ENCODE measurements around the gene RBM19.

Gene RBM19

GRCh38 chr12:113866496-113866895 lies 99.6 kb downstream of the RBM19 start:
- no peak for TF ChIP-seq CTCF (IDR thresholded peaks at IDR 0.05; ENCODE audit: borderline replicate concordance, insufficient read depth, low read depth, low read length)

GRCh38 chr12:113863455-113863845 lies 102.7 kb downstream of the RBM19 start:
- H3K4me3 ChIP-seq (ENCODE audit: low read depth, low read length) = no peak overlapping the region
- no peak for TF ChIP-seq CTCF (IDR thresholded peaks at IDR 0.05; ENCODE audit: borderline replicate concordance, insufficient read depth, low read depth, low read length)

More at GRCh38 chr12:113866496-113866895, 99.6 kb downstream of the RBM19 start:
- no peak overlapping the region for H3K4me3 ChIP-seq (ENCODE audit: low read depth, low read length)

- H3K4me3 ChIP-seq (ENCODE audit: low read depth, low read length) = no peak overlapping the region
- no peak for TF ChIP-seq CTCF (IDR thresholded peaks at IDR 0.05; ENCODE audit: borderline replicate concordance, insufficient read depth, low read depth, low read length)
These were observed 103.3 kb downstream of the RBM19 start for GRCh38 chr12:113862590-113863454.

- no peak overlapping the region for H3K4me3 ChIP-seq (ENCODE audit: low read depth, low read length)
- TF ChIP-seq CTCF (IDR thresholded peaks at IDR 0.05; ENCODE audit: borderline replicate concordance, insufficient read depth, low read depth, low read length) = no peak
These were observed 104.3 kb downstream of the RBM19 start for GRCh38 chr12:113861708-113862312.

- no peak for TF ChIP-seq CTCF (IDR thresholded peaks at IDR 0.05; ENCODE audit: borderline replicate concordance, insufficient read depth, low read depth, low read length)
- no peak overlapping the region for H3K4me3 ChIP-seq (ENCODE audit: low read depth, low read length)
These were observed 105.2 kb downstream of the RBM19 start for GRCh38 chr12:113860950-113861349.

DNA sequence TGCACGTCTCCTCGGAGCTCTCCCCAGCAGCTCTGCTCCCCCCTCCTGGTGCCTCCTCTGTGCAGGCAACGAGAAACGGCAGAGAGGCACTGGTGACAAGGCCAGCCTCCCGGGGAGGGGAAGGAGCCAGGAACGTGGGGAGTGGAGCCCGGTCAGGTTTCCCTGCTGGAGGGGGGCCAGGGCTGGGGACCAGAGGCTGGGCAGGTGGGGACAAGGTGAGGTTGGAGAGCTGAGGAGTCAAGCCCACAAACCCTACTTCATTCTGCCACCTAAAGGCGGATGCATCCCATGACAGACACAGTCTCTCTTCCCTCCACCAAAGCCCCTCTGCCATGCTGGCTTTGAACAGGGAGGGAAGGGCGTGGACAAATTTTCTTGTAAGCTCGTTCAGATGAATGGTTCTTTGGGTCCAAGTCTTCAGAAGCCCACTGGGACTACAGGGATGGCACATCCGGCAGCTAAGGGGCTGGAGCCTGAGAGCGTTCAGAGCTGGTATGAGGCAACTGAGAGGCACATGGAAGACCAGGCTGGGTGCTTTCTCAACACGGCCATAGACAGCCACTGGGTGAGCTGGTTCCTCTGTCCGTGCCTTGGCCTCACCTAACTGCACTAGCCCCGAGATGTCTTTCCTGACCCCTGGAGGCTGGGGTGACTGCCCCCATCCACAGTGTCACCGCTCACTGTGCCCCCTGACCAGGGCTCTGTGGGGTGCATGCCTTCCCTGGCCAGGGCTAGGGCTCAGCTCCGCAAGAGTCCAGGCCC lies 105.9 kb downstream of the RBM19 start:
- no peak overlapping the region for H3K4me3 ChIP-seq (ENCODE audit: low read depth, low read length)
- no peak for TF ChIP-seq CTCF (IDR thresholded peaks at IDR 0.05; ENCODE audit: borderline replicate concordance, insufficient read depth, low read depth, low read length)
